Activated naive CD4-positive, alpha-beta T cell treated with anti-CD3 and anti-CD28 coated beads for 36 hours (primary cell): ENCODE results near the gene MEIKIN. TPM values are rescaled to one million over a fixed set of nuclear protein-coding genes. Genes with fewer than 3 reads are reported as not detected.

ENCODE experiments used
- CTCF ChIA-PET: fragments of 350-600 bp; sonication (Branson Sonifier 250); formaldehyde crosslinking; loops from one replicate; lab custom pipeline; 2021; ENCODE audit warnings: antibody characterized with exemption; lab: Charles Lee
- DNase-seq: peaks from one replicate; pipeline ENCODE4 v3.0.0-alpha.2; 2020
- H3K27ac Mint-ChIP-seq: one replicate; pipeline ENCODE4 v1.8.0; 2021; ENCODE audit warnings: mild to moderate bottlenecking, mixed read lengths
- H3K27me3 Mint-ChIP-seq: one replicate; pipeline ENCODE4 v1.8.0; 2021; ENCODE audit warnings: low read depth, mixed read lengths
- H3K36me3 Mint-ChIP-seq: one replicate; pipeline ENCODE4 v1.8.0; 2021; ENCODE audit warnings: low read depth, mixed read lengths
- H3K4me1 Mint-ChIP-seq: one replicate; pipeline ENCODE4 v1.8.0; 2021; ENCODE audit warnings: low read depth, mixed read lengths
- H3K4me3 Mint-ChIP-seq: one replicate; pipeline ENCODE4 v1.8.0; 2021; ENCODE audit warnings: mild to moderate bottlenecking, moderate library complexity, mixed read lengths
- H3K9me3 Mint-ChIP-seq: one replicate; pipeline ENCODE4 v1.8.0; 2021; ENCODE audit warnings: mixed read lengths
- intact Hi-C: fragments of 100-400 bp; cut with micrococcal nuclease; formaldehyde crosslinking; loops from one replicate; pipeline ENCODE4 v1.15.1; 2023
- total RNA-seq, 2 experiments: library from RNA; stranded (reverse); gene quantifications; one replicate each; pipeline ENCODE4 v1.2.3, GENCODE V29; 2021

Gene MEIKIN
- total RNA-seq, 2 experiments from 2014 or later = 1.4 to 1.9 TPM

DNA sequence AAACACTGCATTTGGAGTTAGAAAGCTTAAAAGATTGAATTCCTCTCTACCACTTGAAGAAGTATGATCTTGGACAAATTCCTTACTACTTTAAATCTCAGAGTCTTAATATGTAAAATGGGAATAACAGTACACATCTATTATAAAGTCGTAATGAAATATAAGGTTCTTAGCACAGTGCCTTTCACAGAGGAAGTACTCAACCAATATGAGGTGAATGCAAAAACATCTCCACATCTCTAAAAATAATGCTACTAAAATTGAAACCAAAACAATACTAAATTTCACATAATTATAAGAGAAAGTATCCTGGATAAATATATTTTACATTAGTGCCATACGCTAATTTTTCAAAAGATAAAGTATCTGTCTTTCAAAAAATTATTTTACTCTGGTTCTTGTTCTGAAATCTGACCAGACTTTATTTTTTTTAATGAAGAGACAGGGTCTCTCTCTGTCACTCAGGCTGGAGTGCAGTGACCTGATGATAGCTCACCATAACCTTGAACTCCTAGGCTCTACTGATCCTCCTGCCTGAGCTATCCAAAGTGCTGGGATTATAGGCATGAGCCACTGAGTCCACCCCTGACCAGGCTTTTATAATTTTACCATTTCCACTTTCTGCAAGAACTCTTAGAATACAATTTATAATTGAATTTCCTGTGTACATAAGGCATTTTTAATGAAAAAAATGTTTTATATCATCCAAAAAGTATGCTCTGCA, 127.3 kb downstream of the MEIKIN start:
- Mint-ChIP-seq H3K27me3 (no peaks in the 10 kb centered on the region), H3K4me1 (peaks cover 1% of the 10 kb centered on the region), H3K27ac (no peak overlapping the region), H3K36me3 (no peaks in the 10 kb centered on the region), H3K4me3 (no peak overlapping the region), H3K9me3 (no peaks in the 10 kb centered on the region)
- CTCF ChIA-PET = no interaction called here
- no peak for DNase-seq
- intact Hi-C loops = no loop called here

GRCh38 chr5:131814990-131815389, 130.5 kb downstream of the MEIKIN start:
- CTCF ChIA-PET = interaction anchor here (0.6 kb wide), 1 partner anchor 27 kb away, joined by 4 read pairs; no protein-coding TSS in a partner anchor
- Mint-ChIP-seq H3K4me3 (no peak overlapping the region), H3K9me3 (no peaks in the 10 kb centered on the region), H3K27ac (no peak overlapping the region), H3K27me3 (no peaks in the 10 kb centered on the region), H3K36me3 (no peaks in the 10 kb centered on the region), H3K4me1 (peaks cover 1% of the 10 kb centered on the region)
- intact Hi-C loops = no loop called here
- no peak for DNase-seq

GRCh38 chr5:131812371-131813160, 132.9 kb downstream of the MEIKIN start:
- CTCF ChIA-PET = interaction anchor here (0.6 to 3.6 kb wide), 5 partner anchors 127 to 250 kb away, joined by 3 to 53 read pairs (median 4); no protein-coding TSS in a partner anchor
- Mint-ChIP-seq H3K27me3 (no peaks in the 10 kb centered on the region), H3K36me3 (no peaks in the 10 kb centered on the region), H3K9me3 (no peaks in the 10 kb centered on the region), H3K27ac (no peak overlapping the region), H3K4me1 (no peaks in the 10 kb centered on the region), H3K4me3 (no peak overlapping the region)
- intact Hi-C loops = no loop called here
- no peak for DNase-seq

DNA sequence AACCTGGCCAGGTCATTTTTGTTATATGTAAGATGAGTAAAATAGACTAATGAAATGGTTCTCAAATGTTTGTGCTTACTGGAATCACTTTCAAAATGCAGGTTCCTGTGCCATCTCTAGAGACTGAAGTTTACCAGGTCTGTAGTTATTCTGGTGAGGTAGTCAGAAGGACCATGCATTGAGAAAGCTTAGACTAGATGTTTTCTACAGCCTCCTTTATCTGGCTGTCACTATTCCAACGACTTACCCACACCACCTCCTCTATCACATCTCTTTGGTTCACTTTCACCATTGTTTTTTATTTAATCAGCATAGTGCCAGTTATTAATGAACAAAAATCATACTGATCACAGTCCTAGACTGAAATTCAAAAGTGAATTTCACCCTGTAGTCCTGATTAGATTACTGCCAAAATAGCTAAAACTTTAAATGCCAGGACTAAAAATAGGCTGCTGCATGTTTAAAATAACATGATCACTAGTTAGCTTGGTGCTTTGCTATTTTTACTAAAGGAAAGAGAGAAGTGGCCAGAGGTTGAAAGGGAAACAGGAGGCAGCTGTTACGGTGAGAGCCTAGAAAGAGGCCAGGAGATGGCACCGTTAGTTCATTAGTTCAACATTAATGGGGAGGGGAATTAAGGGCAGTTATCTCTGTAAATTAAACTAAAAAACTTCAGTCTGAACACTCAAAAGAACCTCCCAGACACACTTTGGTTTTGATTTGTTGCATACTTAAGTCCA, 134.8 kb downstream of the MEIKIN start:
- Mint-ChIP-seq H3K27ac (no peak overlapping the region), H3K9me3 (no peaks in the 10 kb centered on the region), H3K4me1 (no peaks in the 10 kb centered on the region), H3K4me3 (no peak overlapping the region), H3K36me3 (no peaks in the 10 kb centered on the region), H3K27me3 (no peaks in the 10 kb centered on the region)
- peak; percentile 31 for DNase-seq
- intact Hi-C loops = loop anchor here (1.0 kb wide), 3 partner anchors 198 to 253 kb away; no protein-coding TSS in a partner anchor
- CTCF ChIA-PET = interaction anchor here (0.6 to 3.6 kb wide), 11 partner anchors 102 to 613 kb away, joined by 3 to 53 read pairs (median 4); no protein-coding TSS in a partner anchor

GRCh38 chr5:131796793-131797693, 148.4 kb downstream of the MEIKIN start, which contains the start of gene FNIP1:
FNIP1 (minus strand) TSS chr5:131797017; CDS start chr5:131796921, 96 bp downstream.
- Mint-ChIP-seq H3K27me3 (no peaks in the 10 kb centered on the region), H3K27ac (peak within 1 kb of the TSS; percentile 78), H3K9me3 (no peaks in the 10 kb centered on the region), H3K36me3 (no peaks in the 10 kb centered on the region), H3K4me1 (peaks cover 19% of the 10 kb centered on the region), H3K4me3 (peak within 1 kb of the TSS; percentile 97)
- CTCF ChIA-PET = interaction anchor here (0.5 to 1.0 kb wide), 2 partner anchors 49 to 246 kb away, joined by 3 to 4 read pairs; no protein-coding TSS in a partner anchor
- intact Hi-C loops = loop anchor here (1.0 to 10.0 kb wide), 19 partner anchors 50 to 698 kb away; partner anchors contain the start of genes IL3, IRF1, LYRM7 and RAPGEF6
- DNase-seq = peak; percentile 99

DNA sequence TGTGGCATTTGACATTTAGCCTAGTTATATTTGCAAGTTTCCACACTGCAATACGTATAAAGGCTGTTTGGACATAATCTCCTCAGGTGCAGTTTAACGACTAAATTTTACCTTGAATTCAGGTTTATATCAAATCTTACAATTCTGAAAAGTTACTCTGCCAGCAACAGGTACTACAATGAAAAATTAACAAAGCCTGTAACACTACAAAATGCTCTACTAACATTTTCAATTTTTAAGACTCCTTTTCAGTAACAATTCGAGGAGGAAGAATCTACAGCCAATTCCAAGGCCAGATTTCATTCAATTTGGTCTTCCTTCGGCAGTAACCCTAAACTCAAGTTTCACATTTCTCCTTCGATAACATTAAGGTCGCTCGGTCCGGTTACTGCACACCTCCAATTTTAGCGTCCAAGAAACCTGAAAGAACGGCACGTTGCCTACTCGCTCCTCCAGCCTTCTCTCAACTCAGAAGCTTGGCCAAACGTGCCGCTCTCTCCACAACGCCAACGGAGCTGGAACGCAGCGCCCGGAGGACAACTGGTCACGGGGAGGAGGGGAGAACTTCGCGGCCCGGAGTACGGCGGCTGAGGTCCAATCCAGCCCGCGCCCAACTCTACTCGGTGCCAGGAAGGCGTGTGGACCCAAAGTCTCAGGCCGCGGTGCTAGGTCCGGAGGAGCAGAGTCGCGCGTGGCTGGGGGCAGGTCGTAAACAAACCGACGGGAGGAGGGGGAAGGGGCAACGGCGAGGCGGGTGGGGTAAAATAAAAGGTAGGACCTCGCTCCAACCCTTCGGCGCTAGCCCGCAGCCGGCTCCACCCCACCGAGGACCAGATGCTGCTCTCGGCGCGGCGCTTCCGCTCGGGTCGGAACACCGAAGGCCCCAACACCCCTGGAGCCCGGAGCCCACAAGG, 149.3 kb downstream of the MEIKIN start:
- peaks cover 25% of the 10 kb centered on the region for H3K4me1 Mint-ChIP-seq
- peak; percentile 40 for DNase-seq
- H3K27me3 Mint-ChIP-seq = no peaks in the 10 kb centered on the region
- H3K9me3 Mint-ChIP-seq = no peaks in the 10 kb centered on the region
- peak overlapping the region; percentile 77 for H3K27ac Mint-ChIP-seq
- intact Hi-C loops = loop anchor here (1.0 to 10.0 kb wide), 10 partner anchors 211 to 699 kb away; partner anchors contain the start of genes IL3, IRF1 and LYRM7
- CTCF ChIA-PET = interaction anchor here (1.0 kb wide), 1 partner anchor 48 kb away, joined by 4 read pairs; no protein-coding TSS in a partner anchor
- H3K36me3 Mint-ChIP-seq = no peaks in the 10 kb centered on the region
- peak overlapping the region; percentile 97 for H3K4me3 Mint-ChIP-seq

DNA sequence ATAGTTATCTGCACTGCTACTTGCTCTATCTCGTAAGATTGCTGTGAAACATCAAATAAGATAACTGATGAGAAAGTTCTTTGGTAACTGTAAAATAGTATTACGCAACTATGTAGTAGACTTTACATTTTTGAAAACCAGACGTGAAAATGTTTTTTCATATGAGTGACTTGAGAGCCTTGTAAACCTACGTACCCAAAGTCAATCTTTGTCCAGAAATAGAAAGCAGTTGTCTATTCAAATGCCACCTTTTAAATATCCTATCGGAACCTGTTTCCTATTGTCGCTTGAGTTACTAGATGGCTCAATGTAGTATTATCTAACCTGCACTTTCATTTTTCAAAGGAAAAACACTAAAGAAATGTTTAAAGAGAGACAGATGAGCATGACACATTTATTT, 150.2 kb downstream of the MEIKIN start:
- DNase-seq = no peak

DNA sequence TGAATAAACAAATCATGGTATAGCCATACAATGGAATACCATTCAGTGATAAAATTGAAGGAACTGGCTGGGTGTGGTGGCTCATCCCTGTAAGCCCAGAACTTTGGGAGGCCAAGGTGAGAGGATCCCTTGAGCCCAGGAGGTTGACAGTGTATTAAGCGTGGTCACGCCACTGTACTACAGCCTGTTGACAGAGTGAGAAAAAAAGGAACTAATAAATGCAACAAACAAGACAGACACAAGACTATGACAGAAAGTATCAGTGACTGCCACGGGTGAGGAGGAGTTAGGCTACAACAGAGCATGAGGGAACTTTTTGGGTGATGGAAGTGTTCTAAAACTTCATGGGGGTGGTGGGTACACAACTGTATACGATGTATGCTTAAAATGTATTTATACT, 150.9 kb downstream of the MEIKIN start:
- Mint-ChIP-seq H3K4me1 (peaks cover 36% of the 10 kb centered on the region), H3K27me3 (no peaks in the 10 kb centered on the region), H3K36me3 (peaks cover 1% of the 10 kb centered on the region), H3K9me3 (no peaks in the 10 kb centered on the region), H3K27ac (no peak overlapping the region), H3K4me3 (peak overlapping the region; percentile 17)
- DNase-seq = no peak
- CTCF ChIA-PET = no interaction called here
- intact Hi-C loops = loop anchor here (10.0 kb wide), 3 partner anchors 330 to 700 kb away; partner anchors contain the start of gene IRF1

More for the DNA sequence above, 150.2 kb downstream of the MEIKIN start:
- intact Hi-C loops = loop anchor here (5.0 to 10.0 kb wide), 7 partner anchors 212 to 700 kb away; partner anchors contain the start of genes IL3 and IRF1
- CTCF ChIA-PET = no interaction called here
- Mint-ChIP-seq H3K27ac (peak overlapping the region; percentile 10), H3K9me3 (no peaks in the 10 kb centered on the region), H3K4me1 (peaks cover 33% of the 10 kb centered on the region), H3K36me3 (peaks cover 1% of the 10 kb centered on the region), H3K4me3 (peak overlapping the region; percentile 72), H3K27me3 (no peaks in the 10 kb centered on the region)

GRCh38 chr5:131792896-131793295, 152.6 kb downstream of the MEIKIN start:
- no peak for DNase-seq
- H3K27ac Mint-ChIP-seq = no peak overlapping the region
- peaks cover 40% of the 10 kb centered on the region for H3K4me1 Mint-ChIP-seq
- H3K4me3 Mint-ChIP-seq = no peak overlapping the region
- H3K36me3 Mint-ChIP-seq = peaks cover 3% of the 10 kb centered on the region
- intact Hi-C loops = loop anchor here (10.0 kb wide), 3 partner anchors 328 to 702 kb away; partner anchors contain the start of gene IRF1
- CTCF ChIA-PET = no interaction called here
- H3K27me3 Mint-ChIP-seq = no peaks in the 10 kb centered on the region
- no peaks in the 10 kb centered on the region for H3K9me3 Mint-ChIP-seq

GRCh38 chr5:131791866-131792265, 153.6 kb downstream of the MEIKIN start:
- intact Hi-C loops = loop anchor here (10.0 kb wide), 3 partner anchors 327 to 703 kb away; partner anchors contain the start of gene IRF1
- H3K36me3 Mint-ChIP-seq = peaks cover 3% of the 10 kb centered on the region
- DNase-seq = no peak
- H3K4me1 Mint-ChIP-seq = peaks cover 44% of the 10 kb centered on the region
- no peak overlapping the region for H3K27ac Mint-ChIP-seq
- CTCF ChIA-PET = no interaction called here
- no peaks in the 10 kb centered on the region for H3K9me3 Mint-ChIP-seq
- H3K4me3 Mint-ChIP-seq = no peak overlapping the region
- no peaks in the 10 kb centered on the region for H3K27me3 Mint-ChIP-seq
